ENCODE measurements around the gene ANKRD13B.
A peak's percentile ranks its signal among the peaks of the same experiment; 100 is the strongest.

Gene ANKRD13B

DNA sequence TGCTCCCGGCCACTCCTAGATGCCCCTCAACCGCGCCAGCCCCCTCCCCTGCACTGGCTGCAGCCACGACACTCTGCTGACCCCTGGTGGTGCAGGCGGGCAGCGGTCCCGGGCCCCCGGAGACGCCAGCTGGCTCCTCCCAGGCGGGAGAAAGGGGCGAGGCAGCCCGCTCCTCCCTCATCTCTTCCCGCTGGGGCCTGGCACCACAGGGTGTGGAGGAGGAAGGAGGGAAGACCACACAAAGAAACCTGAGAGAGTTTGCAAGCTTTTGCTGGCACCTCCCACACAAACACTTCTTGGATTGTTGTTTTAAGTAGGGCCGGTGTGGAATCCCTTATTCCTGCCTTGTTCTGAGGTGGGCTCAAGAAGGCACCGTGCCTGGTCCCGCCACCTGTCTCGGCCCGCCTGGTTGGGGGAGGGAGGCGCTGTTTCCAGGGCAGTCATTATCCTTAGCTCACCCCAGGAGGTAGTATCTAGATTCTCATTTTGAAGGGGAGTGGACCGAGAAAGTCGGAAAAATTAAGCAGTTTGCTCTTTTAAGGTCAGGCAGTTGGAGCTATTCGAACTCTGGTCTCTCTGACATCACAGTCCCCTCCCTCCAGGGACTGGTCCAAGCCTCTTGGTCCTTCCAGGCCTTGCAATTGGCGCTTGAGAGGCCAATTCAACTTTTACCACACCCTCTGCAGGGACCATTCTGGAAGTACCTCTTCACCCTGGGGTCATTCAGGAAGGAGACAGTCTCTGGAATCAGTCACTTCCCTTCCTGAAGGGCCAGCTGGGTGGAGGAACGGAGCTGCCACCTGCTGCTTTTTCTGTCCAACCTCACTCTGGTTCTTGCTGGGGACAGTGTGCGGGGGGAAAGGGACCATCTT is 959 bp upstream of the ANKRD13B start (continued):
- TF ChIP-seq, protein P1, sequence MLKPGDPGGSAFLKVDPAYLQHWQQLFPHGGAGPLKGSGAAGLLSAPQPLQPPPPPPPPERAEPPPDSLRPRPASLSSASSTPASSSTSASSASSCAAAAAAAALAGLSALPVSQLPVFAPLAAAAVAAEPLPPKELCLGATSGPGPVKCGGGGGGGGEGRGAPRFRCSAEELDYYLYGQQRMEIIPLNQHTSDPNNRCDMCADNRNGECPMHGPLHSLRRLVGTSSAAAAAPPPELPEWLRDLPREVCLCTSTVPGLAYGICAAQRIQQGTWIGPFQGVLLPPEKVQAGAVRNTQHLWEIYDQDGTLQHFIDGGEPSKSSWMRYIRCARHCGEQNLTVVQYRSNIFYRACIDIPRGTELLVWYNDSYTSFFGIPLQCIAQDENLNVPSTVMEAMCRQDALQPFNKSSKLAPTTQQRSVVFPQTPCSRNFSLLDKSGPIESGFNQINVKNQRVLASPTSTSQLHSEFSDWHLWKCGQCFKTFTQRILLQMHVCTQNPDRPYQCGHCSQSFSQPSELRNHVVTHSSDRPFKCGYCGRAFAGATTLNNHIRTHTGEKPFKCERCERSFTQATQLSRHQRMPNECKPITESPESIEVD (tag by site-specific recombination; IDR thresholded peaks at IDR 0.05), result peak; percentile 49; the same call in 1 of the 2 replicates
- TF ChIP-seq, protein P2, sequence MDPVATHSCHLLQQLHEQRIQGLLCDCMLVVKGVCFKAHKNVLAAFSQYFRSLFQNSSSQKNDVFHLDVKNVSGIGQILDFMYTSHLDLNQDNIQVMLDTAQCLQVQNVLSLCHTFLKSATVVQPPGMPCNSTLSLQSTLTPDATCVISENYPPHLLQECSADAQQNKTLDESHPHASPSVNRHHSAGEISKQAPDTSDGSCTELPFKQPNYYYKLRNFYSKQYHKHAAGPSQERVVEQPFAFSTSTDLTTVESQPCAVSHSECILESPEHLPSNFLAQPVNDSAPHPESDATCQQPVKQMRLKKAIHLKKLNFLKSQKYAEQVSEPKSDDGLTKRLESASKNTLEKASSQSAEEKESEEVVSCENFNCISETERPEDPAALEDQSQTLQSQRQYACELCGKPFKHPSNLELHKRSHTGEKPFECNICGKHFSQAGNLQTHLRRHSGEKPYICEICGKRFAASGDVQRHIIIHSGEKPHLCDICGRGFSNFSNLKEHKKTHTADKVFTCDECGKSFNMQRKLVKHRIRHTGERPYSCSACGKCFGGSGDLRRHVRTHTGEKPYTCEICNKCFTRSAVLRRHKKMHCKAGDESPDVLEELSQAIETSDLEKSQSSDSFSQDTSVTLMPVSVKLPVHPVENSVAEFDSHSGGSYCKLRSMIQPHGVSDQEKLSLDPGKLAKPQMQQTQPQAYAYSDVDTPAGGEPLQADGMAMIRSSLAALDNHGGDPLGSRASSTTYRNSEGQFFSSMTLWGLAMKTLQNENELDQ (tag by site-specific recombination; IDR thresholded peaks at IDR 0.05; ENCODE audit: low read depth), result no peak
- TF ChIP-seq ZBTB48 (tag by site-specific recombination; IDR thresholded peaks at IDR 0.05) (0 out of 2 replicates have a peak, but pooled peaks have one; percentile 29), ZNF501 (tag by site-specific recombination; IDR thresholded peaks at IDR 0.05) (peak; percentile 59), ZNF596 (tag by site-specific recombination; IDR thresholded peaks at IDR 0.05) (no peak), ZNF629 (tag by site-specific recombination; IDR thresholded peaks at IDR 0.05) (peak; percentile 73), ZBTB17 (tag by site-specific recombination; IDR thresholded peaks at IDR 0.05) (peak; percentile 91), MZF1 (tag by site-specific recombination; IDR thresholded peaks at IDR 0.05; ENCODE audit: borderline replicate concordance) (no peak), ZNF560 (tag by site-specific recombination; IDR thresholded peaks at IDR 0.05; ENCODE audit: borderline replicate concordance) (no peak), ZNF16 (tag by site-specific recombination; IDR thresholded peaks at IDR 0.05; ENCODE audit: low read depth) (no peak), ZNF529 (tag by site-specific recombination; IDR thresholded peaks at IDR 0.05; ENCODE audit: insufficient replicate concordance) (no peak), ZNF548 (tag by site-specific recombination; IDR thresholded peaks at IDR 0.05) (no peak), ZNF610 (tag by site-specific recombination; IDR thresholded peaks at IDR 0.05; ENCODE audit: borderline replicate concordance) (peak; percentile 56; the same call in 1 of the 2 replicates), PRDM1 (tag by site-specific recombination; IDR thresholded peaks at IDR 0.05) (peak; percentile 92), ZNF37A (tag by site-specific recombination; IDR thresholded peaks at IDR 0.05) (no peak), ZNF670 (tag by site-specific recombination; IDR thresholded peaks at IDR 0.05; ENCODE audit: low read depth) (no peak), GLIS1 (tag by site-specific recombination; IDR thresholded peaks at IDR 0.05) (peak; percentile 79), KLF9 (tag by site-specific recombination; IDR thresholded peaks at IDR 0.05; ENCODE audit: low read depth) (peak; percentile 65; the same call in 1 of the 2 replicates), ZBTB1 (tag by site-specific recombination; IDR thresholded peaks at IDR 0.05) (no peak; the same call in 1 of the 2 replicates), ZNF777 (tag by site-specific recombination; IDR thresholded peaks at IDR 0.05; ENCODE audit: borderline replicate concordance) (no peak), GFI1B (tag by site-specific recombination; IDR thresholded peaks at IDR 0.05) (no peak), ZNF768 (tag by site-specific recombination; IDR thresholded peaks at IDR 0.05) (no peak)
- TF ChIP-seq, protein P3, sequence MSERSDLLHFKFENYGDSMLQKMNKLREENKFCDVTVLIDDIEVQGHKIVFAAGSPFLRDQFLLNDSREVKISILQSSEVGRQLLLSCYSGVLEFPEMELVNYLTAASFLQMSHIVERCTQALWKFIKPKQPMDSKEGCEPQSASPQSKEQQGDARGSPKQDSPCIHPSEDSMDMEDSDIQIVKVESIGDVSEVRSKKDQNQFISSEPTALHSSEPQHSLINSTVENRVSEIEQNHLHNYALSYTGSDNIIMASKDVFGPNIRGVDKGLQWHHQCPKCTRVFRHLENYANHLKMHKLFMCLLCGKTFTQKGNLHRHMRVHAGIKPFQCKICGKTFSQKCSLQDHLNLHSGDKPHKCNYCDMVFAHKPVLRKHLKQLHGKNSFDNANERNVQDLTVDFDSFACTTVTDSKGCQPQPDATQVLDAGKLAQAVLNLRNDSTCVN (tag by site-specific recombination; optimal IDR thresholded peaks at IDR 0.05), result peak; percentile 43
- TF ChIP-seq, protein P4, sequence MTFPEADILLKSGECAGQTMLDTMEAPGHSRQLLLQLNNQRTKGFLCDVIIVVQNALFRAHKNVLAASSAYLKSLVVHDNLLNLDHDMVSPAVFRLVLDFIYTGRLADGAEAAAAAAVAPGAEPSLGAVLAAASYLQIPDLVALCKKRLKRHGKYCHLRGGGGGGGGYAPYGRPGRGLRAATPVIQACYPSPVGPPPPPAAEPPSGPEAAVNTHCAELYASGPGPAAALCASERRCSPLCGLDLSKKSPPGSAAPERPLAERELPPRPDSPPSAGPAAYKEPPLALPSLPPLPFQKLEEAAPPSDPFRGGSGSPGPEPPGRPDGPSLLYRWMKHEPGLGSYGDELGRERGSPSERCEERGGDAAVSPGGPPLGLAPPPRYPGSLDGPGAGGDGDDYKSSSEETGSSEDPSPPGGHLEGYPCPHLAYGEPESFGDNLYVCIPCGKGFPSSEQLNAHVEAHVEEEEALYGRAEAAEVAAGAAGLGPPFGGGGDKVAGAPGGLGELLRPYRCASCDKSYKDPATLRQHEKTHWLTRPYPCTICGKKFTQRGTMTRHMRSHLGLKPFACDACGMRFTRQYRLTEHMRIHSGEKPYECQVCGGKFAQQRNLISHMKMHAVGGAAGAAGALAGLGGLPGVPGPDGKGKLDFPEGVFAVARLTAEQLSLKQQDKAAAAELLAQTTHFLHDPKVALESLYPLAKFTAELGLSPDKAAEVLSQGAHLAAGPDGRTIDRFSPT (tag by site-specific recombination; IDR thresholded peaks at IDR 0.05), result peak; percentile 94
- TF ChIP-seq, protein P5, sequence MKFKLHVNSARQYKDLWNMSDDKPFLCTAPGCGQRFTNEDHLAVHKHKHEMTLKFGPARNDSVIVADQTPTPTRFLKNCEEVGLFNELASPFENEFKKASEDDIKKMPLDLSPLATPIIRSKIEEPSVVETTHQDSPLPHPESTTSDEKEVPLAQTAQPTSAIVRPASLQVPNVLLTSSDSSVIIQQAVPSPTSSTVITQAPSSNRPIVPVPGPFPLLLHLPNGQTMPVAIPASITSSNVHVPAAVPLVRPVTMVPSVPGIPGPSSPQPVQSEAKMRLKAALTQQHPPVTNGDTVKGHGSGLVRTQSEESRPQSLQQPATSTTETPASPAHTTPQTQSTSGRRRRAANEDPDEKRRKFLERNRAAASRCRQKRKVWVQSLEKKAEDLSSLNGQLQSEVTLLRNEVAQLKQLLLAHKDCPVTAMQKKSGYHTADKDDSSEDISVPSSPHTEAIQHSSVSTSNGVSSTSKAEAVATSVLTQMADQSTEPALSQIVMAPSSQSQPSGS (tag by site-specific recombination; IDR thresholded peaks at IDR 0.05; ENCODE audit: low read depth), result no peak
- TF ChIP-seq, protein P6, sequence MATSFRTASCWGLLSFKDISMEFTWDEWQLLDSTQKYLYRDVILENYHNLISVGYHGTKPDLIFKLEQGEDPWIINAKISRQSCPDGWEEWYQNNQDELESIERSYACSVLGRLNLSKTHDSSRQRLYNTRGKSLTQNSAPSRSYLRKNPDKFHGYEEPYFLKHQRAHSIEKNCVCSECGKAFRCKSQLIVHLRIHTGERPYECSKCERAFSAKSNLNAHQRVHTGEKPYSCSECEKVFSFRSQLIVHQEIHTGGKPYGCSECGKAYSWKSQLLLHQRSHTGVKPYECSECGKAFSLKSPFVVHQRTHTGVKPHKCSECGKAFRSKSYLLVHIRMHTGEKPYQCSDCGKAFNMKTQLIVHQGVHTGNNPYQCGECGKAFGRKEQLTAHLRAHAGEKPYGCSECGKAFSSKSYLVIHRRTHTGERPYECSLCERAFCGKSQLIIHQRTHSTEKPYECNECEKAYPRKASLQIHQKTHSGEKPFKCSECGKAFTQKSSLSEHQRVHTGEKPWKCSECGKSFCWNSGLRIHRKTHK (tag by site-specific recombination; IDR thresholded peaks at IDR 0.05), result no peak
- TF ChIP-seq, protein P7, sequence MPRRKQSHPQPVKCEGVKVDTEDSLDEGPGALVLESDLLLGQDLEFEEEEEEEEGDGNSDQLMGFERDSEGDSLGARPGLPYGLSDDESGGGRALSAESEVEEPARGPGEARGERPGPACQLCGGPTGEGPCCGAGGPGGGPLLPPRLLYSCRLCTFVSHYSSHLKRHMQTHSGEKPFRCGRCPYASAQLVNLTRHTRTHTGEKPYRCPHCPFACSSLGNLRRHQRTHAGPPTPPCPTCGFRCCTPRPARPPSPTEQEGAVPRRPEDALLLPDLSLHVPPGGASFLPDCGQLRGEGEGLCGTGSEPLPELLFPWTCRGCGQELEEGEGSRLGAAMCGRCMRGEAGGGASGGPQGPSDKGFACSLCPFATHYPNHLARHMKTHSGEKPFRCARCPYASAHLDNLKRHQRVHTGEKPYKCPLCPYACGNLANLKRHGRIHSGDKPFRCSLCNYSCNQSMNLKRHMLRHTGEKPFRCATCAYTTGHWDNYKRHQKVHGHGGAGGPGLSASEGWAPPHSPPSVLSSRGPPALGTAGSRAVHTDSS (tag by site-specific recombination; IDR thresholded peaks at IDR 0.05), result peak; percentile 89
